HG03521 (cell line): Measurements from ENCODE around the gene QPRT.
"Not testable (repeated sequence)": the region's sequence is repeated elsewhere in the genome, so short reads cannot be mapped to it uniquely, and the experiment has no call there.

Source experiments
- ATAC-seq: cut with Tn5 transposase; IDR thresholded peaks from one replicate; pipeline ENCODE4 v1.9.1; 2021; ENCODE audit warnings: mild to moderate bottlenecking, moderate library complexity; ENCODE audit not compliant: unreplicated experiment

The QPRT gene

DNA sequence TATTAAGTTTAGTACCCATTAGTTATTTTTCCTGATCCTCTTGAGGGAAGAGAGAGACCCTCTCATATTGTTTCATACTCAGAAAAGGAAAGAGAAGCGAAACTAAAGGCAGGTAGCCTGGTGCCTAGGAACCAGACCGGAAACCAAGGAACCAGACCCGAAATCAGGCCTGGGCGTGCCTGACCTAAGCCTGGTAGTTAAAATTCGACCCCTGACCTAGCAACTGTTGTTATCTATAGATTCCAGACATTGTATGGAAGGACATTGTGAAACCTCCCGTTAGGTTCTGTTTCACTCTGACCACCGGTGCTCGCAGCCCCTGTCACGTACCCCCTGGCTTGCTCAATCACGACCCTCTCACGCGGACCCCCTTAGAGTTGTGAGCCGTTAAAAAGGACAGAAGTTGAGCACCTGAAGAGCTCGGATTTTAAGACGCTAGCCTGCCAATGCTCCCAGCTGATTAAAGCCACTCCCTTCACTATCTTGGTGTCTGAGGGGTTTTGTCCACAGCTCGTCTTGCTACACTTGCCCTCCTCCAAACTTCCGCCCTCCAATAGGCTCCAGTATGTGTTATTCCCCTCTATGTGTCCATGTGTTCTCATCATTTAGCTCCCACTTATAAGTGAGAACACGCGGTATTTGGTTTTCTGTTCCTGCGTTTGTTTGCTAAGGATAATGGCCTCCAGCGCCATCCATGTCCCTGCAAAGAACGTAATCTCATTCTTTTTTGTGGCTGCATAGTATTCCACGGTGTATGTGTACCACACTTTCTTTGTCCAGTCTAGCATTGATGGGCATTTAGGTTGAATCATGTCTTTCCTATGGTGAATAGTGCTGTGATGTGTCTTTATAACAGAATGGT is 10.7 kb downstream of the QPRT start:
- ATAC-seq = not testable (repeated sequence)

- not testable (repeated sequence) for ATAC-seq
Observed at GRCh38 chr16:29692606-29693005, 13.6 kb downstream of the QPRT start.

DNA sequence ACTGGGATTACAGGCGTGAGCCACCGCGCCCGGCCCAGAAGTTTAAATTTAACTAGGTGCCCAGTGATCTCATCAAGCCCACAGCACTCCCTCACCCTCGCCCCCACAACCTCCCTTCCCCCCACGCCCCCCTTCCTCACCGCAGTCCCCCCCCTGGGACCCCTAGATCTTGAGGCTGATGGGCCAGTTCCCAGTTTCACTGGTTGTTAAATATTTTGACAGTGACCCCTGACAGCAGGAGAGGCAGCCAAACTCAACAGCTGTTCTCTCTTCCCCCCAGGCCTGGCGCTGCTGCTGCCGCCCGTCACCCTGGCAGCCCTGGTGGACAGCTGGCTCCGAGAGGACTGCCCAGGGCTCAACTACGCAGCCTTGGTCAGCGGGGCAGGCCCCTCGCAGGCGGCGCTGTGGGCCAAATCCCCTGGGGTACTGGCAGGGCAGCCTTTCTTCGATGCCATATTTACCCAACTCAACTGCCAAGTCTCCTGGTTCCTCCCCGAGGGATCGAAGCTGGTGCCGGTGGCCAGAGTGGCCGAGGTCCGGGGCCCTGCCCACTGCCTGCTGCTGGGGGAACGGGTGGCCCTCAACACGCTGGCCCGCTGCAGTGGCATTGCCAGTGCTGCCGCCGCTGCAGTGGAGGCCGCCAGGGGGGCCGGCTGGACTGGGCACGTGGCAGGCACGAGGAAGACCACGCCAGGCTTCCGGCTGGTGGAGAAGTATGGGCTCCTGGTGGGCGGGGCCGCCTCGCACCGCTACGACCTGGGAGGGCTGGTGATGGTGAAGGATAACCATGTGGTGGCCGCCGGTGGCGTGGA is 15.6 kb downstream of the QPRT start:
- no peak for ATAC-seq

GRCh38 chr16:29695675-29696074 is 16.7 kb downstream of the QPRT start:
- ATAC-seq = not testable (repeated sequence)

- ATAC-seq = no peak
Observed at GRCh38 chr16:29696881-29697331, 17.9 kb downstream of the QPRT start.

- ATAC-seq = no peak
Observed at GRCh38 chr16:29697391-29697790, 18.4 kb downstream of the QPRT start.

- ATAC-seq = no peak
Observed at GRCh38 chr16:29698042-29698441, 19.1 kb downstream of the QPRT start.

- no peak for ATAC-seq
Observed at GRCh38 chr16:29698484-29699323, 19.7 kb downstream of the QPRT start.

DNA sequence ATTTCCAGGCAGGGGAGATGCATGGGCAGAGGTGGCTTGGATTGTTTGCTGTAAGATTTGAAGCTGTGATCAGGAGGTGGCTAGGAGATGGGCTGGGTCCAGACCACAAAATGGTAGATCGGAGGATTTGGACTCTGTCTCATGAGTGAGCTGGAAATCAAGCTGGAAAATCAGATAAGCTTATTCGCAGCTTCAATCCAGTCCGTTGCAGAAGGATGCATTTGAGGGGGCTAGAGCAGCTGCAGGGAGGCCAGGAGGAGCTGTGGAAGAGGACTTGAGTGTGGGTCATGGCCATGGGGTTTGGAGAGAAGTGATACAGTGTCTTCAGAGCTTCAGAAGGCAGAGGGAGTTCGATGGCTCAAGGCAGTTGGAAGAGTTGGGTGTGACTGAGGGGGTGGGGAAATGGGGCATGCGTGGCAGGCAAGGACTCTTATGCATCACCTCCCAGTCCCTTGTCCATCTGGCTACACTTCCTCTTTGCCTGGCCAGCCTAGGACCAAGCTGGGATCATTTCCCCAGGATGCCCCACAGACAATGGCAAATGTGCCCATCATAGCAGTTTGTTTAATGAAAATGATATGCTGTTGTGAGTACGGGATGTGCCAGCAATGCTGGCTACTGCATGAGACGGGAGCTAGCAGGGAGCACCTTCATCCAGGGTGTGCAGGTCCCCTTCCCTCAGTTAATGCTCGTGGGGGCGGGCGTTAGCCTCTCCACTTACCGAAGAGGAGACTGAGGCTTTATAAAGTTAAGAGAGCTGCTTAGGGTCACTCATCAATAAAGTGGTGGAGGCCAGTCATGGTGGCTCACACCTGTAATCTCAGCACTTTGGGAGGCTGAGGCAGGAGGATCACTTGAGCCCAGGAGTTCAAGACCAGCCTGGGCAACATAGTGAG is 20.6 kb downstream of the QPRT start:
- ATAC-seq = no peak

- no peak for ATAC-seq
Observed at GRCh38 chr16:29700253-29700987, 21.4 kb downstream of the QPRT start.

DNA sequence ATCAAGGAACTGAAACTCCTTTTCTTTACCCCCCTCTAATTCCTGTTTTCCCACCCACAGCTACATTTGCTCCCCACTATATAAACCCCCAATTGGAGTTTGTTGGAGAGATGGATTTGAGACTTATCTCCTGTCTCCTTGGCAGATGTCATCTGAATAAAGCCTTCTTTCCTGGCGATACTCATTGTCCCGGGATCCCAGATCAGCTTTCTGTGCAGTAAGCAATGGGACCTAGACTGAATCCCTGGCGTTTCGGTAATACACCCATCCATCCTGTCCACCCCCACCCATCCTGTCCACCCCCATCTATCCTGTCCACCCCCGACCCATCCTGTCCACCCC is 22.2 kb downstream of the QPRT start:
- no peak for ATAC-seq

DNA sequence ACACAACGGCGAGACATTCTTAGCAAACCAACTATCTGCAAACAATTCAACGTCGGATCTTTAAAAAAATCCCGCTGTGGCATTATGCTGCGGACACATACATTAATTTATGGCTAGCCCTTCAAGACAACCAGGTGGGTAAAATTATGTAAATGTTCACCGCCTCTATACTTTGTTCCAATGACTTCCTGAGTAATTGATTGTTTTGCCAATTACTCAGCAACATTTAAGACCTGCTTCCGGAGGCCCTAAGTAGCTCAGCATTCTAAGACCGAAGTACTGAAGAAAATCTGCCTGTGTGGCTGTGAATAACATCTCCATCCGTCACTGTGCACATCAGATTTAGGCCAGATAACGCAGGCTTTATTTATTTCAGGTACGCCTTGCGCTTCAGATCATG is 23.3 kb downstream of the QPRT start:
- ATAC-seq = no peak

- no peak for ATAC-seq
Observed at GRCh38 chr16:29705030-29705429, 26.1 kb downstream of the QPRT start.

- not testable (repeated sequence) for ATAC-seq
Observed at GRCh38 chr16:29707160-29707559, 28.2 kb downstream of the QPRT start.

DNA sequence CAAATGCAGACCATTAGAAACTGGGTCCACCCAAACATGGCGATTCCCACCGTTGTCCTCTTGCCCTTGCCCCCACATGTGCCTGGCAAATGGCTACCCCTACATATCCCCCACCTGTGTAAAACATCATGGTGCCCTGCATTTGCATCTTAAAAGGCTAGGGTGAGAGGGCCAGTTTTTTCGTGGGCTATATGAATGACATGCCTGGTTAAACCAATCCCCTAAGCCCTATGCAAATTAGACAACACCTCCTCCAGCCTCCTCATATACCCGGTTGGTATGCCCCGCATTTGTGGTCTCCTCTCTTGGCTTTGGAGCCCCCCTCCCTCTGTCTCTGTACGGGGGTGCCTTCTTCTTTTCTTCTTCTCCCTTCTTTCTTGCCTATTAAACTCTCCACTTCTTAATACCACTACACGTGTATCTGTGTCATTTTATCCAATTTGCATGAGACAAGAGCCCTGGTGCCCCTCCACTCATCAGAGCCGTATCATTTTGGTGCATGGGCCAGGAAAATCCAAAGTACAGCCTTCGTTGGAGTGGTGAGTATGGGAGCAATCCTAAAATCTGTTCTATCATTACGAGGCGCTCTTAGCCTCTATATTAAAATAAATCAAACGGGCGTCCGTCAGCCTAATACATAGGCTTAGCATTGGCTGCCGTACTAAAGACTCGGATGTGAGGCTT is 30.1 kb downstream of the QPRT start:
- no peak for ATAC-seq

GRCh38 chr16:29709657-29710056 is 30.7 kb downstream of the QPRT start:
- not testable (repeated sequence) for ATAC-seq

GRCh38 chr16:29710227-29711219 is 31.5 kb downstream of the QPRT start:
- no peak for ATAC-seq

GRCh38 chr16:29712809-29713208 is 33.8 kb downstream of the QPRT start:
- ATAC-seq = no peak
